Mammary epithelial cell (primary cell): Measurements from ENCODE around the gene USP37.

Experiments
- CTCF ChIP-seq, 2 donors: IDR thresholded peaks in 1 of 2; conservative IDR thresholded peaks in 1 of 2; 2 replicates each; pipeline ENCODE4 v1.5.1; 2011 to 2012; ENCODE audit warnings: inconsistent platforms in 2 of 2, low read length in 2 of 2, mild to moderate bottlenecking in 2 of 2, control low read depth in 1 of 2, low read depth in 1 of 2; ENCODE audit not compliant: insufficient read depth in 1 of 2; ENCODE audit errors: extremely low read depth in 1 of 2
- EZH2 ChIP-seq: IDR thresholded peaks from 2 replicates; pipeline ENCODE4 v1.6.1; 2012; ENCODE audit warnings: low read length, inconsistent platforms, borderline replicate concordance

- TF ChIP-seq CTCF (conservative IDR thresholded peaks at IDR 0.05 in 1 of 2, IDR thresholded peaks at IDR 0.05 in 1 of 2; ENCODE audit: extremely low read depth in 1 of 2, insufficient read depth in 1 of 2, low read depth in 1 of 2, low read length in 2 of 2): no peak
- no peak for TF ChIP-seq EZH2
Observed at GRCh38 chr2:218421027-218421426, 147.1 kb downstream of the USP37 start.
